Erythroblast (primary cell): ENCODE results near the gene RPL10.

Experiments used
- GATA1 ChIP-seq: IDR thresholded peaks from 2 replicates; pipeline ENCODE4 v1.6.1; 2011; ENCODE audit warnings: low read depth, mild to moderate bottlenecking, control low read depth, low read length, moderate library complexity
- POLR2A ChIP-seq: IDR thresholded peaks from 2 replicates; pipeline ENCODE4 v1.6.1; 2011; ENCODE audit warnings: mild to moderate bottlenecking, low read length

DNA sequence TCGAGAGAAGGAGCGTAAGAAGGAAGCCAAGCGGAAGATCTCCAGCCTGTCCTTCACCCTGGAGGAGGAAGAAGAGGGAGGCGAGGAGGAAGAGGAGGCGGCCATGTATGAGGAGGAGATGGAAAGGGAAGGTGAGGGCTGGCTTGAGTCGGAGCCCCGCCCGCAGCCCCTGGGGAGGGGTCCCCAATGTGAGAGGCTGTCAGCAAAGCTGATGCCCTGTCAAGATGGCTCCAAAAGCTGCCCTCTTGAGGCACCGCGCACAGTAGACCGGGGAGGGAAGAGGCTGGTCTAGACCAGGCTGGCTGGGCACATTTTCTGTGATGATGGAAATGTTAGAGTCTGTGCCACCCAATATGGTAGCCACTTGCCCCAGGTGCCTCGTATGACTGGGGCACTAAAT lies 48.3 kb downstream of the RPL10 start:
- TF ChIP-seq POLR2A (no peak), GATA1 (no peak)
